Activated CD8-positive, alpha-beta memory T cell treated with anti-CD3 and anti-CD28 coated beads, Interleukin-2, amount 50 U/mL, for 1 hour (primary cell): Measurements from ENCODE around the gene SLC66A1.

Source experiments
- DNase-seq: peaks from one replicate; pipeline ENCODE4 v3.0.0-alpha.2; 2020; ENCODE audit errors: extremely low read depth

SLC66A1 gene

GRCh38 chr1:19361611-19362147 is 49.6 kb downstream of the SLC66A1 start:
- no peak for DNase-seq

- no peak for DNase-seq
Observed at GRCh38 chr1:19363536-19364152, 51.5 kb downstream of the SLC66A1 start.

- DNase-seq: no peak
Observed at GRCh38 chr1:19365721-19366120, 53.6 kb downstream of the SLC66A1 start.

- DNase-seq: no peak
Observed at GRCh38 chr1:19366599-19367536, 54.7 kb downstream of the SLC66A1 start.

GRCh38 chr1:19367584-19368041 is 55.5 kb downstream of the SLC66A1 start:
- no peak for DNase-seq

- no peak for DNase-seq
Observed at GRCh38 chr1:19368050-19368449, 55.9 kb downstream of the SLC66A1 start.

GRCh38 chr1:19368964-19369363 is 56.8 kb downstream of the SLC66A1 start:
- DNase-seq: no peak

GRCh38 chr1:19369396-19370090 is 57.4 kb downstream of the SLC66A1 start:
- no peak for DNase-seq

- no peak for DNase-seq
Observed at GRCh38 chr1:19370453-19371170, 58.5 kb downstream of the SLC66A1 start.

- DNase-seq: no peak
Observed at GRCh38 chr1:19371226-19372135, 59.4 kb downstream of the SLC66A1 start.

- no peak for DNase-seq
Observed at GRCh38 chr1:19372136-19372514, 60.0 kb downstream of the SLC66A1 start.

GRCh38 chr1:19372602-19373001 is 60.5 kb downstream of the SLC66A1 start:
- DNase-seq: no peak

GRCh38 chr1:19373211-19374082 is 61.3 kb downstream of the SLC66A1 start:
- no peak for DNase-seq

GRCh38 chr1:19374083-19374801 is 62.1 kb downstream of the SLC66A1 start:
- DNase-seq: no peak

GRCh38 chr1:19374926-19375325 is 62.8 kb downstream of the SLC66A1 start:
- no peak for DNase-seq

GRCh38 chr1:19375631-19376400 is 63.7 kb downstream of the SLC66A1 start:
- DNase-seq: no peak

- no peak for DNase-seq
Observed at GRCh38 chr1:19376428-19377372, 64.6 kb downstream of the SLC66A1 start.
